MM.1S (cell line): ENCODE measurements around the gene COL11A2.

Experiments
- EZH2 ChIP-seq: fragments of 300-600 bp; sonication (generic); optimal IDR thresholded peaks from 2 replicates; pipeline ENCODE3; 2017; ENCODE audit warnings: low read depth, mild to moderate bottlenecking, antibody characterized with exemption, low read length, mixed read lengths
- TF ChIP-seq, protein P1 (sequence below): fragments of 300-600 bp; sonication (generic); IDR thresholded peaks from 2 replicates; pipeline ENCODE4 v1.5.1; 2016; ENCODE audit warnings: antibody characterized with exemption, low read length, mixed read lengths

DNA sequence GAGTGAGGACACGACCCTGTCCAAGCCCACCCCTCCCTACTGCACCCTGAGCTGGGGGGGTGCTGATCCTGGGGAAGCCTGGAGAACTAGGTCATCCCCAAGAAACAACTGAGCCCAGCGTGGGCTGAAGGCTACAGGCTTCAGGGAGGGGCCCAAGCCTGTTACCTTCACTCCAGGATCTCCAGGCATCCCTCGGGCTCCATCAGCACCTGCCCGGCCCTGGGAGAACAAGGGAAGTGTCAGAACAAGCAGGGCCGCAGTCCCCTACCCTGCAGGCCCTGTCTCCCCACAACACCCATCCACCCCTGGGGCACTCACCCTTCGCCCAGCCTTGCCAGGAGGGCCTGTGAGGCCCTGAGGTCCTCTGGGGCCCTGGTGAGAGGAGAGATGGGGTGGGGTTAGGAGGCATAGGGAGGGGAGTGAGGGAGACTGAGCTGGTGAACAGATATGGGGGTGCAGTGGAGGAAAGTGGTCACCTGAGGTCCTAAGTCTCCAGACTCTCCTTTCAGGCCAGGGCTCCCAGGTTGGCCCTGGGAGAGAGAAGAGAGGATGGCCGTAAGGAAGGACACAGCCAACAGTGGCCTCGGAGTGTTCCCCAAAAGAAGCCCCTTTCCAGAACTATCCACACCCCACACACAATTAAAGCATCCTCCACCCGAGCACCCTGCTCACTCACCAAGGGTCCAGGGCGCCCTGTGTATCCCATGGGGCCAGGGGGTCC, 13.4 kb downstream of the COL11A2 start:
- TF ChIP-seq, protein P1, sequence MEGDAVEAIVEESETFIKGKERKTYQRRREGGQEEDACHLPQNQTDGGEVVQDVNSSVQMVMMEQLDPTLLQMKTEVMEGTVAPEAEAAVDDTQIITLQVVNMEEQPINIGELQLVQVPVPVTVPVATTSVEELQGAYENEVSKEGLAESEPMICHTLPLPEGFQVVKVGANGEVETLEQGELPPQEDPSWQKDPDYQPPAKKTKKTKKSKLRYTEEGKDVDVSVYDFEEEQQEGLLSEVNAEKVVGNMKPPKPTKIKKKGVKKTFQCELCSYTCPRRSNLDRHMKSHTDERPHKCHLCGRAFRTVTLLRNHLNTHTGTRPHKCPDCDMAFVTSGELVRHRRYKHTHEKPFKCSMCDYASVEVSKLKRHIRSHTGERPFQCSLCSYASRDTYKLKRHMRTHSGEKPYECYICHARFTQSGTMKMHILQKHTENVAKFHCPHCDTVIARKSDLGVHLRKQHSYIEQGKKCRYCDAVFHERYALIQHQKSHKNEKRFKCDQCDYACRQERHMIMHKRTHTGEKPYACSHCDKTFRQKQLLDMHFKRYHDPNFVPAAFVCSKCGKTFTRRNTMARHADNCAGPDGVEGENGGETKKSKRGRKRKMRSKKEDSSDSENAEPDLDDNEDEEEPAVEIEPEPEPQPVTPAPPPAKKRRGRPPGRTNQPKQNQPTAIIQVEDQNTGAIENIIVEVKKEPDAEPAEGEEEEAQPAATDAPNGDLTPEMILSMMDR = no peak
- no peak for TF ChIP-seq EZH2
